ENCODE data around the gene SDC1. TPM values are rescaled to one million over a fixed set of nuclear protein-coding genes. Genes with fewer than 3 reads are reported as not detected.
"Not testable (repeated sequence)": the region's sequence is repeated elsewhere in the genome, so short reads cannot be mapped to it uniquely, and the experiment has no call there.

Gene SDC1
- total RNA-seq, 1 donor from 2014 or later = 0.63 TPM

DNA sequence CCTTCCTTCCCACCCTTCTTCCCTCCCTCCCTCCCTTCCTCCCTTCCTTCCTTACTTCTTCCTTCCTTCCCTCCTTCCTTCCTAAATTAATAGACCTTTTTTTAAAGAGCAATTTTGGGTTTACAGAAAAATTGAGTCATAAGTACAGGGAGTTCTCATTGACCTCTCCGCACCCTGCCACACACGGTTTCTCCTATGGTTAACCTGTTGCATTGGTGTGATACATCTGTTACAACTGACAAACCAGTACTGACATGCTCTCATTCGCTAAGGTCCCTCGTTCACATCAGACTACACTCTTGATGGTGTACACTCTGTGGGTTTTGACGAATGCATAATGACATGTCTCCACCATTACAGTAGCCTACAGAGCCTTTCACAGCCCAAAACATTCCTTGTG, 11.6 kb upstream of the SDC1 start:
- intact Hi-C loops (cut with micrococcal nuclease) = no loop called here
- H3K4me1 Mint-ChIP-seq = no peaks in the 10 kb centered on the region
- no peak overlapping the region for H3K27ac Mint-ChIP-seq
- no peaks in the 10 kb centered on the region for H3K9me3 Mint-ChIP-seq
- no peaks in the 10 kb centered on the region for H3K36me3 Mint-ChIP-seq (ENCODE audit: low read depth)
- H3K27me3 Mint-ChIP-seq = peaks cover 21% of the 10 kb centered on the region
- H3K4me3 Mint-ChIP-seq = no peak overlapping the region
- DNase-seq = no peak

DNA sequence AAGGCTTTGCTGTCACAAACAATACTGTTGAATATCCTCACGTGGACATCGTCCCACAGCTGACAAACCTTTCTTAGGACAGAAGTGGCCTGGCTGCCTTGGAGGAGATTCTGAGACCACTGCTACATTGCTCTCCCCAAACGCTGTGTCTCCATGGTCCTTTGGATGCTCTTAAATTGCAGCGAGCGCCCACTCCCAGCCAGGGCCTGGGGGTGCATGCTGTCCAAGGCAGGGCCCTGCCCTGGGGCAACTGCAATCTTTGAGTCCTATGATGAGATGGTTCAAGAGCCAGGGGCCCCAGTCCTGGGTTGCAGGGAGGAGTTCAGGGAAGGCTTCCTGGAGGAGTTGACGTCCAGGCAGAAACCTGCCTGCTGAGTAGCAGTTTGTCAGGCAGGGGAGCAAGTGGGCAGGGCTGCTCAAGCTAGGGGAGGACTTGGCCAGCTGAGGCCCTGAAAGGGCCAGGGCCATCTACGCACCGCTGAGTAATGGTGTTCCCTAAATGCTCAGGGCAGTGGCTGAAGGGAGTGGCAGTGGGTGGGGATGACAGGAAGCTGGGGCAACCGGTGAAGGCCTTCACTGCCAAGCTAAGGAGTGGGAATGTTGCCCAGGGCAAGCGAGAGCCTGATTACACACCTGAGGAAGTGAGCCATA, 10.8 kb upstream of the SDC1 start:
- no peak overlapping the region for H3K27ac Mint-ChIP-seq
- H3K36me3 Mint-ChIP-seq (ENCODE audit: low read depth) = no peaks in the 10 kb centered on the region
- peaks cover 22% of the 10 kb centered on the region for H3K27me3 Mint-ChIP-seq
- no peak overlapping the region for H3K4me3 Mint-ChIP-seq
- no peak for DNase-seq
- no peaks in the 10 kb centered on the region for H3K9me3 Mint-ChIP-seq
- H3K4me1 Mint-ChIP-seq = no peaks in the 10 kb centered on the region
- intact Hi-C loops (cut with micrococcal nuclease) = no loop called here

DNA sequence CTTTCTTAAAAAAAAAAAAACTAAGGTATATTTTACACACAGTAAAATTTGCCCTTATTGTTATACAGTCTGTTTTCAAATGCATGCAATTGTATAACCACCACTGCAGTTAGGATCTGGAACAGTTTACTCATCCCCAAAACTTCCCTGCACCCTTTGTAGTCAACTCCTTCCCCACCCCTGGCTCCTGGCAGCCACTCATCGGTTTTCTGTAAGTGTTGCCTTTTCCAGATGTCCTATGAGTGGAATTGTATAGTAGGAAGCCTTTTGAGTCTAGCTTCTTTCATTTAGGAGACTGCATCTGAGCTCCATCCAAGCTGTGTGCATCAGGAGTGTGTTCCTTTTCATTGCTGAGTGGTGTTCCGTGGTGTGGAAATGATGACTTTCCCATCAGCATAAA, 9.7 kb upstream of the SDC1 start:
- H3K9me3 Mint-ChIP-seq; intact Hi-C loops (cut with micrococcal nuclease); DNase-seq; H3K4me3 Mint-ChIP-seq; H3K4me1 Mint-ChIP-seq; H3K36me3 Mint-ChIP-seq (ENCODE audit: low read depth); H3K27ac Mint-ChIP-seq: not testable (repeated sequence)
- H3K27me3 Mint-ChIP-seq = peaks cover 27% of the 10 kb centered on the region

DNA sequence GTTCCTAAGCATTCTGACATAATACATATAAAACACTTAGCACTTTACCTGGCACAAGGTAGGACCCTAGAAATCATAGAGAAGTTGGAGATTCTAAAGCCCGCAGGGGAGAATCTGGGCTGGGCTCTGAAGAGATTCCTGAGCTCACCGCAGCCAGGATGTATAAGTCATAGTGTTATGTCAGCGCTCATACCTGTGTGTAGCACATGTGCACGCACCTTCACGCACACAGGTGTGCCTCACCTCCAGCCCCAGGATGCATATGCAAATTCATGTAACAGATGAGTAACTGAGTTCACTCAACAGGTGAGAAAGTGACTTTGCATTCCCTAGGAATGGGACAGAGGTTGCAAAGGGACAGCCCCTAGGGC, 7.9 kb upstream of the SDC1 start:
- intact Hi-C loops (cut with micrococcal nuclease) = no loop called here
- Mint-ChIP-seq H3K9me3 (no peaks in the 10 kb centered on the region), H3K4me3 (no peak overlapping the region), H3K27me3 (peaks cover 29% of the 10 kb centered on the region), H3K36me3 (ENCODE audit: low read depth) (no peaks in the 10 kb centered on the region), H3K4me1 (no peaks in the 10 kb centered on the region), H3K27ac (no peak overlapping the region)
- DNase-seq = no peak

DNA sequence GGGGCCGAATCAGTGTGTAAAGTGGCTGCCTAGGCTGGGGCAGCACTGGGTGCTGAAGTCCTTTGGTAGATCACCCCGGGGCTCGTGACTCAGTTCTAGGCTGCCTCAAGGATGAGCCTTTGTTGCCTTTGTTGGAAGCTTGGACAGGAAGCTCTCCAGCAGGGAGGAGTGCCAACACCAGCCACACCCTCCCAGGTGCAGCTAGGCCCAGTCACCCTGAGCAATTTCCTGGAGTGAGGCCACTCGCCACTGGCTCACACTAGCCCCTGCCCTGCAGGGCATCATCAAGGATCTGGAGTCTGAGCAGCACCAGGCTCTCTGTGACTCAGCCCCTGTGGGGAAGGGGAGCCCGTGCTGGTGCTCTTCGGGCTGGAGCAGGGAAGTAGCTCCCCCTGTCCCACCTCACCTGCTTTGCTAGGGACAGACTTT, 6.7 kb upstream of the SDC1 start:
- Mint-ChIP-seq H3K27me3 (peaks cover 30% of the 10 kb centered on the region), H3K4me3 (no peak overlapping the region), H3K4me1 (no peaks in the 10 kb centered on the region), H3K36me3 (ENCODE audit: low read depth) (no peaks in the 10 kb centered on the region), H3K9me3 (no peaks in the 10 kb centered on the region), H3K27ac (no peak overlapping the region)
- DNase-seq = no peak
- intact Hi-C loops (cut with micrococcal nuclease) = no loop called here

DNA sequence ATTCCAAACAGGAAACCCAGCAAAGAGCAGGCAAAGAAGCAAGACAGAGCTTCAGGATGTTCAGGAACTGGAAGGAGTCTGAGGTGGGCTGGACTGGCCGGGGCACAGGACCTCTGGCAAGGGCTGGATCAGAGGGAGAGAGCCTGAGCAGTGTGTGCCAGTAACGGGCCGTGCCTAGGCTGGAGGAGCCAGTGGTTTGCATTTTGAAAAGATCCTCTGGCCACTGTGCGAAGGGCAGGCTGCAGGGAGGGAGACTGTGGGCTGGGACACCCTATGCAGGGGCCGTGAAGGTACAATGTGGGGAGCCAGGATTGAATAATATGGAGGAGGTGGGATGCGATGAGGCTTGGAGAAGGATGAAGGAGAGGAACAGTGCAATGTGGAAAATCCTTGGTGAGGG, 6.2 kb upstream of the SDC1 start:
- Mint-ChIP-seq H3K4me3 (no peak overlapping the region), H3K27ac (no peak overlapping the region), H3K27me3 (peaks cover 30% of the 10 kb centered on the region), H3K4me1 (no peaks in the 10 kb centered on the region), H3K9me3 (no peaks in the 10 kb centered on the region), H3K36me3 (ENCODE audit: low read depth) (no peaks in the 10 kb centered on the region)
- no peak for DNase-seq
- intact Hi-C loops (cut with micrococcal nuclease) = no loop called here

DNA sequence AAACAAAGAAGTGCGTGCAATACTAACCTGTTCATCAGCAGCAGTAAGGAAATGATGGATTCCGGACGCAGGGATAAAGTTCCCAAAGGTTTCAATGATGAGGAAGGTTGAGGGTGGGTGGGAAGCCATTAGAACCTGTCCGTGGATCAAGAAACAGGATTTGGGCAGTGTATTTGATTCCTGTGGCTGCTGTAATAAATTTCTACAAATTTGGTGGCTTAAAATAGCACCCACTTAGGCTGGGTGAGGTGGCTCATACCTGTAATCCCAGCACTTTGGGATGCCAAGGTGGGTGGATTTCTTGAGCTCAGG, 5.1 kb upstream of the SDC1 start:
- H3K4me3 Mint-ChIP-seq = no peak overlapping the region
- H3K27me3 Mint-ChIP-seq = peaks cover 37% of the 10 kb centered on the region
- no peaks in the 10 kb centered on the region for H3K9me3 Mint-ChIP-seq
- no peak overlapping the region for H3K27ac Mint-ChIP-seq
- no peaks in the 10 kb centered on the region for H3K36me3 Mint-ChIP-seq (ENCODE audit: low read depth)
- intact Hi-C loops (cut with micrococcal nuclease) = no loop called here
- no peak for DNase-seq
- peaks cover 5% of the 10 kb centered on the region for H3K4me1 Mint-ChIP-seq

DNA sequence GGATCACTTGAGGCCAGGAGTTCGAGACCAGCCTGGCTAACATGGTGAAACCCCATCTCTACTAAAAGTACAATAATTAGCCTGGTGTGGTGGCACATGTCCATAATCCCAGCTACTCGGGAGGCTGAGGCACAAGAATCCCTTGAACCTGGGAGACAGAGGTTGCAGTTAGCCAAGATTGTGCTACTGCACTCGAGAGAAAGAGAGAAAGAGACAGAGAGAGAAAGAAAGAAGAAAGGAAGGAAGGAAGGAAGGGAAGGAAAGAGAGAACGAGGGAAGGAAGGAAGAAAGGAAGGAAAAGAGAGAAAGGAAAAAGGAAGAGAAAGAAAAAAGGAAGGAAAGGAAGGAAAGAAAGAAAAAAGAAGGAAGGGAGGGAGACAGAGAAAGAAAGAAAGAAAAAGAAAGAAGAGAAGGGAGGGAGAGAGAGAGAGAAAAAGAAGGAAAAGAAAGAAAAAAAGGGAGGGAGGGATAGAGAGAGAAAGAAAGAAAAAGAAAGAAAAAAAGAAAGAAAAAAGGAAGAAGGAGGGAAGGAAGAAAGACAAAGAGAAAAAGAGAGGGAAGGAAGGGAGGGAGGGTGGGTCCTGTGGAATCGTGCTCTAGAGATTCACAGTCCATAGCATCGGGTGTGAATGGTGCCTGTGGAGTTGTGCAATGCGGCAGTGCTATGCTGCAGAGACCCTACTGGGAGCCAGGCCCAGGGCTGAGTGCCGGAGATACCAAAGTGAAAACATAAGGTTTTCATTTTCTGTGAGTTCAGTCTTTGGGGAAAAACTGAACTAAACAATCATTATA, 4.6 kb upstream of the SDC1 start:
- Mint-ChIP-seq H3K27ac (no peak overlapping the region), H3K27me3 (peaks cover 37% of the 10 kb centered on the region), H3K36me3 (ENCODE audit: low read depth) (no peaks in the 10 kb centered on the region), H3K4me3 (no peak overlapping the region), H3K4me1 (peaks cover 5% of the 10 kb centered on the region), H3K9me3 (no peaks in the 10 kb centered on the region)
- intact Hi-C loops (cut with micrococcal nuclease) = no loop called here
- no peak for DNase-seq

DNA sequence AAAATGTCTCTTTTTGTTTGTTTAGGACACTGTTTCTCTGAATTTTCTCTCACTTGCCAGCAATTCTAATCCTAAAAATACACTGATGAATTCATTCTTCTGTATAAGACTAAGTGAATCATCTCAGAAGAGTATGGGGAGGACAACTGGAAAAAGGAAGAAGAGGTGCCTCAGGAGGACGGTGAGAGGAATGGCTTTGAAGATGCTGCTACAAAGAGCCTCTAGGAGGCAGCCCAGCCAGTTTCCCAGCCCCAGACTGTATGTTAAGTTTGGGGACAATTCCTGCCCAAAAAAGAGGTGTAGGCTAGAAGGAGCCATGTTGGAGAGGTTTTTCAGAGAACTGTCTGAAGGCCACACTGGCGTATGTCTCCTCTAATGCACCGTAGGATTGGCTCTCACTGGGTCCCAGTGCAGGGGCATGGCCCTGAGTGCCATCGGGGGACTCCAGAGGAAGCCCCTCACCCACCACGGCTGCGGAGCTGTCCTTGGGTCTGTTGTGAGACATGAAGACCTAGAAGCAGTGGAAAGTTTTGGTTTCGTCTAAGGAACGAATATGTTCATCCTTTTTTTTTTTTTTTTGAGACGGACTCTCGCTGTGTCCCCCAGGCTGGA, 3.1 kb upstream of the SDC1 start:
- H3K27ac Mint-ChIP-seq = no peak overlapping the region
- H3K4me3 Mint-ChIP-seq = no peak overlapping the region
- H3K36me3 Mint-ChIP-seq (ENCODE audit: low read depth) = no peaks in the 10 kb centered on the region
- peaks cover 38% of the 10 kb centered on the region for H3K27me3 Mint-ChIP-seq
- no peak for DNase-seq
- no peaks in the 10 kb centered on the region for H3K9me3 Mint-ChIP-seq
- intact Hi-C loops (cut with micrococcal nuclease) = no loop called here
- peaks cover 5% of the 10 kb centered on the region for H3K4me1 Mint-ChIP-seq

DNA sequence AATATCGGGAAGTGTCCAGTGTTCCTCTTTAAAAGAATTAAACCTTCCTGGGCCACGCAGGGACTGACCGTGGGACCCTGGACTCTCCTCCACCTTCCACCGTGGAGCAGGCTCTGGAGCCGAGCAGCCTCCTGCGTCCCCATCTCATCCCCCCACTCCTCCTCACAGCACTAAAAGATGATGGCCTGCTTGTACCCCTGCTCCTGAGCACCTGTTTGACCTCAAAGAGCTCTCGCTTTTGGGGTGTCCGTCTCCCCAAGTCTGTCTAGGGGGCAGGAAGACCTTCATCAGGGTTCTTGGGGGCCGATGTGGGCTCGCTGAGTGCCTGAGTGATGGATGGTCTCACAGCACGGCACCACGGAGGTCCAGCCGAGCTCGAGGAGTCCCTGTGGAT, 1.2 kb upstream of the SDC1 start:
- H3K4me1 Mint-ChIP-seq = peaks cover 5% of the 10 kb centered on the region
- peak overlapping the region; percentile 48 for H3K4me3 Mint-ChIP-seq
- no peaks in the 10 kb centered on the region for H3K36me3 Mint-ChIP-seq (ENCODE audit: low read depth)
- DNase-seq = no peak
- intact Hi-C loops (cut with micrococcal nuclease) = no loop called here
- no peak overlapping the region for H3K27ac Mint-ChIP-seq
- peaks cover 56% of the 10 kb centered on the region for H3K27me3 Mint-ChIP-seq
- H3K9me3 Mint-ChIP-seq = no peaks in the 10 kb centered on the region

DNA sequence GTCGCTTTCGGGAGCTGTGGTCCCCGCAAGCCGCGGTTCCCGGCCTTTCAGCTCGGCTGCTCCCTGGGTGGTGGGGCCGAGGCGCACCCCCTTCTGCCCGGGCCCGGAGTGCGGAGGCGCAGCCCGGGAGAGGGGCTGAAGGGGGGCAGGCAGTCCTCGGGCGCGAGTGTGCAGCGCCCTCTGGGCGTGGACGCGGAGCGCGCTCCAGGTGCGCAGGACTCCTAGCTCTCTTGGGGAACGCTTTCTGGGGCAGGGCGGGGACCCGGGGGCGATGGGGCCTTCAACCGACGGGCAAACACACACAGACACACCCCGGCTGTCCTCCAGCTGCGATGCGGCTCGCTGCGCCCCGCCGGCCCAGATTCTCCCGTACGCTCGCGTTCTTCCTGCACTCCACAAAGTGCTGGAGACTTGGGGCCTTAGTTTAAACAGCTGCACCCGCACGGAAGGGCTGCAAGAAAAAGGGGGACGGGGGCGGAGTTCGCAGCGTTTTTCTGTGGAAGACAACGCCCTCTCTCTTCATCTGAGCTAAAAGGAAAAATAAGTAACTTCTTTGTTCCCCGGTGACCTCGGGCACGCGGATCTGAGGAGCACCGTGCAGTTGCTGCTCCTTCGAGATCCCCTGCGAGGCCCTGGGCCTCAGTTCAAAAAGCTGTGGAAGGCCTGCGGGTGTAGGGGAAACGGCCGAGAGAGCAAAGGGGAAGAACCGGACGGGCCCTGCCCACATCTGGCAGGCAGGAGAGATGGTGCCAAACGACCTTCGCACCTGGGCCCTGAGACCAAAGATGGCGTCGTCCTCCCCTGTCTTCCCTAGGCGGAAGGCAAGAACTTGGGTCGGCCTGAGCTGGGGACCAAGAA, 593 bp upstream of the SDC1 start:
- H3K4me3 Mint-ChIP-seq = peak overlapping the region; percentile 69
- H3K4me1 Mint-ChIP-seq = peaks cover 5% of the 10 kb centered on the region
- intact Hi-C loops (cut with micrococcal nuclease) = no loop called here
- peaks cover 59% of the 10 kb centered on the region for H3K27me3 Mint-ChIP-seq
- no peaks in the 10 kb centered on the region for H3K36me3 Mint-ChIP-seq (ENCODE audit: low read depth)
- H3K27ac Mint-ChIP-seq = no peak overlapping the region
- H3K9me3 Mint-ChIP-seq = no peaks in the 10 kb centered on the region
- peak; percentile 83 for DNase-seq

DNA sequence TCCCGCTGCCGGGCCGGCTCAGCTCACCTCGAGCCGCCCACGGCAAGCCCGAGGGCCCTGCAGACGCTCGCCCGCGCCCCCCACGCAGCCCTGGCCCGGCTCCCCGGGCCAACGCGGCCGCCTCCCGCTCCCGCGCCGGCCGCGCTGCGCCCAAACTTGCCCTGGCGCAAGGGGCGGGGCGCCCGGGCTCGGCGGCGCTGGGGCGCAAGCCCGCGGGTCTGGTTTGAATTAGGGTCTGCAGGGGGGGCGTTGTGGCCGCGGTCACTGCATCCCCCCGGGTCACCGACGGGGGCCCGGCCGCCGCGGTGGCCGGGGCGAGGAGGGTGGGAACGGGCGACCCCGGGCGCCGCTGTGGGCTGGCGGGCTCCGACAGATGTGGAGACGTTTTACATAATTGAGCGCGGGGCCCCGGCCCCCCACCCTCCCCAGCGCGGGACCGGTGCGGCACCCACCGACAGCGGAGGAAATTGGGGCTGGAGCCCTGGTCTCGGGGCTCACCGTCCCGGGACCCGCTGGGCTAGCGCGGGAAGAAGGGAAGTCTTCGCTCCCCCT, 690 bp downstream of the SDC1 start:
- H3K4me3 Mint-ChIP-seq = no peak overlapping the region
- DNase-seq = no peak
- no peak overlapping the region for H3K27ac Mint-ChIP-seq
- peaks cover 58% of the 10 kb centered on the region for H3K27me3 Mint-ChIP-seq
- intact Hi-C loops (cut with micrococcal nuclease) = no loop called here
- peaks cover 5% of the 10 kb centered on the region for H3K4me1 Mint-ChIP-seq
- no peaks in the 10 kb centered on the region for H3K9me3 Mint-ChIP-seq
- no peaks in the 10 kb centered on the region for H3K36me3 Mint-ChIP-seq (ENCODE audit: low read depth)

DNA sequence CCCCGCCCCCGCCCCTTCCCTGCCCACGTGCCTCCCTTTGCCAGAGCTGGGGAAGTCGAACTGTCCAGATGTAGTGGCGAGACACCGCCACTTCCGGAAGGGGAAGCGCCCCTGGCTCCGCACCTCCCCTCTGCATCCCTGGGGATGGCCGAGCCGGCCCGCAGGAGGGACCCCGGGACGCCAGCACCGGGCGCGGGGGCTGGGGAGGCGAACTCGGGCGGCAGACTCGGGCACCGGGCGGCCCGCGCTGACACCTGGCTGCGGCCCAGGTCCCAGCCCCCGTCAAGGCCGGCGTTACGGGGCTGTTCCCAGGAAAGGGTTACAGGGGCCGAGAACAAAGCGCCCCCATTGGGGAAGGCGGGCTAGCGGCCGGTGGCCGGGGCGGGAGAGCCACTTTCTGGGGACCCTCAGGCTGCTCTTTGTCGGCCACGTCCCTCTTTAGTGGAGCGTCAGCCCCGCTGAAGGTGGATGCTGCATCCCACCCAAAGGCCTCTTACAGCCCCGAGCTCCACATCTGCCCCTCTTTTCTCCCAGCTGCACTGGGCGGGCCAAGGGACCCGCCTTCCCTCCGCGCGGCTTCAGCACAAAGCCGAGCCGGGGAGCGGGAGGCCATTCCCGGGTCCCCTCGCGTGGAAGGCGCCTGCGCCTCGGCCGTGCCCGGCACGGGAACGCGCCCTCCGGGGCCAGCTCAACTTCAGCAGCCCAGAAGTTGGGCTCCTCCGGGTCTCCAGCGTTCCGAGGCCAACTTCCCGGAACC, 1.3 kb downstream of the SDC1 start:
- H3K4me3 Mint-ChIP-seq = peak overlapping the region; percentile 35
- H3K9me3 Mint-ChIP-seq = no peaks in the 10 kb centered on the region
- peaks cover 55% of the 10 kb centered on the region for H3K27me3 Mint-ChIP-seq
- peaks cover 5% of the 10 kb centered on the region for H3K4me1 Mint-ChIP-seq
- H3K36me3 Mint-ChIP-seq (ENCODE audit: low read depth) = no peaks in the 10 kb centered on the region
- DNase-seq = peak; percentile 64
- intact Hi-C loops (cut with micrococcal nuclease) = no loop called here
- no peak overlapping the region for H3K27ac Mint-ChIP-seq

Data from activated CD4-positive, alpha-beta T cell treated with anti-CD3 and anti-CD28 coated beads, Interleukin-2, amount 10 ng/mL, durations not matched to agents 24 days and 14 days (primary cell).